CD1c-positive myeloid dendritic cell (primary cell): ENCODE measurements around the gene CAMTA1.
"Not testable (repeated sequence)": the region's sequence is repeated elsewhere in the genome, so short reads cannot be mapped to it uniquely, and the experiment has no call there.

Experiments
- DNase-seq: peaks from one replicate; pipeline ENCODE4 v3.0.0-alpha.2; 2016; ENCODE audit errors: extremely low spot score

Gene CAMTA1

DNA sequence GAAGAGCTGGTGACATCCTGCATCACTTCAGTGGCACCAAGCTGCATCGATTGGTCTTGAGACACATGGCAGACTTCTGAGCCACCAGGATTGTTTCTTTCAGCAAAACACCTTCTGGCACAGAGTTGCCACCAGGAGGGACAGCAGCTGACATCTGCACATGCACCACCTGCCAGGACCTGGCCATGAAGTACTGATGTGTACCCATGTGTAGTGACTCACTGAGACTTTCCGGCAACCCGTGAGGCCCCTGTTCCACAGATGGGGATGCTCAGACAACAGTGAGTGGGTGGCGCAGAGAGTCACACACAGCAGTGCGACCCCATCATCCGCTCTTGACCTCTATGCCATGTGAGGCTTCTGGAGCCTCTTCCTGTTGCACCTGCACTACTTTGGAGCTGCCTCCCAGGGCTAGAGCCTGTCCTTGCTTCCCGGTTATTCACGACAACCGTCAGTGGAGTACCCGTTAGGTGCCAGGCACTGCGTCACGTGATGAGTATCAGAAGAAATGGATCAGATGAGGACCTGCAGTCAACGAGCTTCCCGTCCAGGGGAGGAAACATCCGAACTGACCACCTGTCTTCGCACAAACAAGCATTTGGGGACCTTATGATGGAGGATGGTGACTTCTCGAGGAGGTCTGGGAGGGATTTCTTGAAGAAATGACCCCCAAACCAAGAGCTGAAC is 905.4 kb downstream of the CAMTA1 start:
- no peak for DNase-seq

DNA sequence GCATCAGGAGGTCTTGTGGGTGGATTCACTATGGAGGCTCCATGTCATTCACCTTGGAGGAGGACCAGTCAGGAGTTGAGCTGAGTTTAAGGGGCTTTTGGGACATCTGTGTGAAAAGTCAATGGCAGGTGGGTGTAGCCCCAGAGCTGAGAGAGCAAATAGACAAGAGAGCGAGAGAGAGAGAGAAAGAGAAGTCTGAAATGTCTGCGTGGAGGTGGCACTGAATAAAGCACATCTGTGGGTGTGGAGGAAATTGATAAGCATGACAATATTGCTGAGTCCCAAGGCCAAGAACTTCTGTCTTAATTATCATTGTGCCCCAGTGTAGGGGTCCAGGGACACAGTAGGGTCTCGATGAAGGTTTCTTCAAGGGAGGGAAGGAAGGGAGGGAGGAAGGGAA is 906.3 kb downstream of the CAMTA1 start:
- no peak for DNase-seq

DNA sequence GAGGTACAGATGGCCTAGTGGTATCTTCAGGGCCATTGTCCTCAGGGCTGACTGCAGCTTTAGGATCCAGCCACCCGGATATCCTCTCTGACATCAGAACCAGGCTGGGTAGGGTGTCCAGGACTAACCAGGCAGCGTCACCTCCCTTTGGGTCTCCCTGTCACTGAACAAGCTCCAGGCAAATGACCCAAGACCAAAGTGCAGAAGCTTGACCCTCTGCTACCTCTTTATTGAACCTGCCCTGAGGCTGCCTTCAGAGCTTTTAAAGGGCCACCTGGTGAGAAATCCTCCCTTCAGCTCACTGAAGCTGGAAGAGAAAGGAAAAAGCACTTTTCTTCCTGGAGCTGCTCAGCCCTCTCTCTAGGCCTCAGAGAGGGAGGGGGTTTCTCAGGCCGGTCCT is 906.8 kb downstream of the CAMTA1 start:
- DNase-seq: no peak

DNA sequence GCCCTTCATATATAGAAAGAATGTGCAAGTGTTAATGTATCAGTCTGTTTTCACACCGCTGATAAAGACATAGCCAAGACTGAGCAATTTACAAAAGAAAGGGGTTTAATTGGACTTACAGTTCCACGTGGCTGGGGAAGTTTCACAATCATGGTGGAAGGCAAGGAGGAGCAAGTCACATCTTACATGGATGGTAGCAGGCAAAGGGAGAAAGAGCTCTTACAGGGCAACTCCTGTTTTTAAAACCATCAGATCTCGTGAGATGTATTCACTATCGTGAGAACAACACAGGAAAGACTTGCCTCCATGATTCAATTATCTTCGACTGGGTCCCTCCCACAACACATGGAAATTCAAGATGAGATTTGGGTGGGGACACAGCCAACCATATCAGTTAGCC is 907.8 kb downstream of the CAMTA1 start:
- not testable (repeated sequence) for DNase-seq

DNA sequence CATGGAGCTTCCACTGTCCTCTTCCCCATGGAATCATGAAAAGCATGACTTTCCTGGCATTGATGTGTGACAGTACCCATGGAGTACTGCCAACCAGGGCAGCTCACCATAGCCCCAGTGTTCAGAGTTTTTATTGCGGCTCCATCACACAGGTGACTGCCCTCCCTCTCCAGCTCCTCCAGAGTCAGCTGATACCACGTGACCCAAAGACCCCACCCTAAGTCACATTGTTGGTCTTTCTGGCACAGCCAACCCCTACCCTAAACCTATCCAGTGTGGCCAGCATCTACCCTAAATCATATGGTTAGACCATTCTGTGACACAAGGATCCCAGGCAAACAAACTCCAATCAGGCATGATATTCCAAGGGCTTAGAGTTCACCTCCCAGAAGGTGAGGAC is 908.4 kb downstream of the CAMTA1 start:
- no peak for DNase-seq

- DNase-seq: no peak
These were observed 909.6 kb downstream of the CAMTA1 start for GRCh38 chr1:7694600-7695496.

- DNase-seq: no peak
These were observed 910.4 kb downstream of the CAMTA1 start for GRCh38 chr1:7695497-7696117.

- DNase-seq: no peak
These were observed 913.4 kb downstream of the CAMTA1 start for GRCh38 chr1:7698641-7699040.

DNA sequence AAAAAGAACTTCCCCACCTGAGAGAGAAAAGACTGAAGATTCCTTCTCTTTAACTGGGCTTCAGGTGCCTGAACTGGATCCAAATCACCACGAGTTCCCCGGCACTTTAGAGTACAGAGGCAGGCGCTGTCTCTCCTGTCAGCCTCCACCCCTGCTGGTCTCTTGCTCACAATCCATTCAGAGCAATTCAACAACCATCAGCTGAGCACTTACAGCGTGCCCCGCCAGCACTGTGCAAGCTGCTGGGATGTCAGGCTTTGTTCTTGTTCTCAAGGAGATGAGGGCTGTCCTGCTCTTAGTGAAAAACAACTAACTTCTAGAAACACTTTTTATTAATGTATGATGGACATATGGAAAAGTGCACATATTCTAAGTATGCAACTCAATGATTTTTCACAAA is 917.1 kb downstream of the CAMTA1 start:
- DNase-seq: no peak

DNA sequence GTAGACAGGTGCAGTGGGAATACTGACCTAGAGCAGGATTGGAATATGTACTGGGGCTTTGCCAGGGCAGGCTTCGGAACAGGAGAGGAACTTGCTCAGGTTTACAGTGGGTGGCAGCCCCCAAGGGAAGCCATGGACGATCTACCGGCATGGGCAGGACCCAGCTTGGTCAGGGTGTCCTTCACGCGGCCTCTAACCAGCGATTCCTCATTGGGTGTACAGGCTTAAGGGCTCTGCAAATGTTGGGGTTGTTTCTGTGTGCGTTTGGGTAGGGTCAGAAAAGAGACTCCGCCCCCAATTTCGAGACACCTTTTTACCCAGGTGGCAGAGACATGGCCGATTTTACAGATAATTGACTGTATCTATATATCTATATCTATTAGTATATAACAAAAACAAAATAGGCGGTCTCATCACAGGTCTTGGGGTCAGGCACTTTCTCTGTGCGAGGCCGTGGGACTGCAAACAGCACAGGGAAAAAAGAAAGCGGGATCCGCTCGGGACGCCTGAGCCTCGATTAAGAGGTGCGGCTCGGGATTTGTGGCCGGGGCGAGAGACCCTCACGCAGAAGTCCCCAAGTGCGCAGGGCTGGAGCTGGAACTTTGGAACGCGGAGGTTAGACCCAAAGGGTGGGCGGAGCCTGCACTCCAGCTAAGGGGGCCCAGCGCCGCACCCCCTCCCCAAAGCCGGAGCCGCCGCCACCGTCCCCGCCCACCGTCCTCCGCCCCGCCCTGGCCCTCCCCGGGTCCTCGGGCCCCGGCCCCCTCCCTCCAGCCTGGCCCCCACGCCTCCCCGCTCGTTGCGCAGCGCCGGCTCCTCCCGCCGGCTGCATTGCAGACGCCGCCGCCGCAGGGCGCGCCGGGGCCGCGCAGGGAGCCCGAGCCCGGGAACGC is 918.3 kb downstream of the CAMTA1 start:
- peak; percentile 26 for DNase-seq

- peak; percentile 97 for DNase-seq
These were observed 919.2 kb downstream of the CAMTA1 start for GRCh38 chr1:7704214-7705047.

GRCh38 chr1:7705048-7705907 is 920.0 kb downstream of the CAMTA1 start:
- peak; percentile 24 for DNase-seq

- DNase-seq: no peak
These were observed 920.6 kb downstream of the CAMTA1 start for GRCh38 chr1:7705908-7706216.

DNA sequence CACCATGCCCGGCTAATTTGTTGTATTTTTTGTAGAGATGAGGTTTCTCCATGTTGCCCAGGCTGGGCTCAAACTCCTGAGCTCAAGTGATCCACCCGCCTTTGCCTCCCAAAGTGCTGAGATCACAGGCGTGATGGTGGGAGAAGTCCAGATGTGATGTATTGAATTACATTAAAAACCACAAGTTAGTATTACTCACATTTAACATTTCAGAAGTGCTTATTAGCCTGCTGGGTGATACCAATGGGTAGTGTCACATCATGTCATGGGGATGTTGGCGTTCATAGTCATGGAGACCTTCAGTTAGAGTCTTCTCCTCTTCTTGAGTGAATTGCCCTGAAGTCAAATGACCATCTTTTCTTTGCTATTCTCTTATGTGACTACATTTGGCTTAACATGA is 922.3 kb downstream of the CAMTA1 start:
- no peak for DNase-seq

DNA sequence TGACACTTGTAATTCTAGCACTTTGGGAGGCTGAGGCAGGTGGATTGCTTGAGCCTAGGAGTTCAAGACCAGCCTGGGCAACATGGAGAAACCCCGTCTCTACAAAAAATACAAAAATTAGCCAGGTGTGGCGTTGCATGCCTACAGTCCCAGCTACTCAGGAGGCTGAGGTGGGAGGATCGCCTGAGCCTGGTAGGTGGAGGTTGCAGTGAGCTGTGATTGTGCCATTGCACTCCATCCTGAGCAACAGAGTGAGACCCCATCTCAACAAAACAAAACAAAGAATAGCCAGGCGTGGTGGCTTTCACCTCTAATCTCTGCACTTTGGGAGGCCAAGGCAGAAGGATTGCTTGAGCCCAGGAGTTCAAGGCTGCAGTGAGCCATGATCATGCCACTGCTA is 922.8 kb downstream of the CAMTA1 start:
- not testable (repeated sequence) for DNase-seq

GRCh38 chr1:7710859-7711258 is 925.6 kb downstream of the CAMTA1 start:
- no peak for DNase-seq

- no peak for DNase-seq
These were observed 927.6 kb downstream of the CAMTA1 start for GRCh38 chr1:7712731-7713323.

- no peak for DNase-seq
These were observed 931.3 kb downstream of the CAMTA1 start for GRCh38 chr1:7716506-7716905.

DNA sequence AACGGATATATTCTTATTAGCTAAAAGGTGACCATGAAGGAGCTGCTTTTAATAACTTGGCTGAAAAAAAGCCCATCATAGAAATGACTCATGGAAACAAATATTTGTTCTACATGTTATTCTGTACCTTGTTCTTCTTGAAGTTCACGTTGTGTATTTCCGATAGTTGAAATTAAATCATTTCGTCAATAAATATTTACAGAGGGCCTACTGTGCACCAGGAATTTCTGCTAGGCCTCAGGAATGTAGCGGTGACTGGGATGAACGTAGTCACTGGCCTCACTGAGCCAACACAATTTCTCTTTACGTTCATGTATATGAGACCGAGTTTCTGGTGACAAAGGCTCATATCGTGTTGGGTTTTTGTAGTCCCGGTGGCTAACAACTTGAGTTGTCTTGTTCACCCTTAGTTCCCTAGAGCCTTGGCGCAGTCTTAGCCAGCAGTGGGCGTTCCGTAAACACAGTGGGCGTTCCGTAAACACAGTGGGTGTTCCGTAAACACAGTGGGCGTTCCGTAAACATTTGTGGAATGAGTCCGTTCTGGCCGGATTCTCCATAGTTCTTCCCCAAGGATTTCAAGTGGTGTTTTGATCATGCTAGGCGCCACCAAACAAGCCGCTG is 932.6 kb downstream of the CAMTA1 start:
- DNase-seq: no peak
